ENCODE data around the gene UTP18. TPM values are rescaled to one million over a fixed set of nuclear protein-coding genes. Genes with fewer than 3 reads are reported as not detected.

Gene UTP18
- total and polyA plus RNA-seq, 2 of the 13 experiments (the other 11 are each of a cell fraction or from before 2014, with no cell fraction given) = 35.2 to 104 TPM

DNA sequence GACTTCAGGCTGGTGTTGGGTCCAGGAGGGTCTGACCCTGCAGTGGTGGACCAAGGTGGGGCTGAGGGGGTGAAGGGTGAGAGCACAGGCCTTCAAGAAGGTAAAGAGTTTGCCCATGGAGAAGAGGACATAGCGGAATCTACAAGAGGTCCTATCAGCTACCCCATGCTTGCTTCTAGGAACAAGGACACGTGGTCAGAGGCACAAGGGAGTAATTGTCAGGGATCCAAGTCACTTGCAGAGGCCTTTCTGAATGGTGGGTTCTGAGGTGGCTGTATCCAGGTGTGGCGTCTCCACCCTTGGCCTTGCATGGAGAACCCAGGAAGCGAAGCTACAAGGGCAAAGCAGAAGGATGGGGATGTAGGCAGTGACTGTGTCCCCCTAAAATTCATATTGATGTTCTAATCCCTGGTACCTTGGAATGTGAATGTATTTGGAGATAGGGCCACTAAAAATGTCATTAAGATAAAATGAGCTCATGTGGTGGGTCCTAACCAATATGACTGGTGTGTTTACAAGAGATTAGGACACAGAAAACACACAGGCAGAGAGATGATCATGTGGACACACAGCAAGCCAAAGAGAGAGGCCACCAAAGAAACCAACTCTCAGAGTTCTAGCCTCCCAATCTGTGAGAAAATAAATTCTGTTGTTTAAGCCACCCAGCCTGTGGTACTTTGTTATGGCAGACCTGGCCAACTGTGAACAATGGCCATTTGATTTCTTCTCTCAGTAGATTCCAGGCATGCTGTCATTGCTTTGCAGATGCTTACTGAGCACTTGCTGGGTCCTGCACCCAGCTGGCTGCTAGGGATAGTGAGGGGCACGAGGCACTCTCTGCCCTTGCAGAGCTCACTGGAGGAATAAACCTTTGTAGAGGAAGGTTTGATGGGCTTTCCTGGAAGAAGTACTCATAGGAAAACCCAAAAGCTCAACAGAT, 75.8 kb downstream of the UTP18 start:
- intact Hi-C loops (cut with micrococcal nuclease; ENCODE audit: unreplicated experiment) (no loop called here), in situ Hi-C loops (cut with HindIII; ENCODE audit: extremely low pct_ligation_motif_present, low pct_unique_long_range_greater_than_20kb) (no loop called here)
- ATAC-seq = no peak
- CTCF ChIA-PET (ENCODE audit: low intra/inter-chr PET ratio, low total read pairs) = no interaction called here
- no peaks in the 10 kb centered on the region for H4K20me1 ChIP-seq (ENCODE audit: insufficient read depth, low read length)
- H3K79me2 ChIP-seq (ENCODE audit: insufficient read depth, low read length) = no peaks in the 10 kb centered on the region
- peaks cover 0 to 34% of the 10 kb centered on the region in 2 experiments; a peak in 4 of 5 replicates for H3K27me3 ChIP-seq (ENCODE audit: control insufficient read depth in 1 of 2, insufficient read depth in 2 of 2, low read length in 2 of 2)
- WGBS (ENCODE audit: low lambda C conversion rate) = 25% methylated on average over 5 of the region's 5 CpGs
- H3K4me1 ChIP-seq (ENCODE audit: insufficient read depth, low read length) = no peaks in the 10 kb centered on the region
- no TSS peak for BruUV-seq (replicated peaks)
- H3K4me3 ChIP-seq (replicated peaks in 1 of 3; ENCODE audit: insufficient read depth in 1 of 3, low read depth in 2 of 3, low read length in 3 of 3) = no peak overlapping the region
- no peak for FAIRE-seq
- H3K27ac ChIP-seq (ENCODE audit: extremely low read length, insufficient read depth, low read length) = no peak overlapping the region
- H3K9ac ChIP-seq (ENCODE audit: insufficient read depth, low read depth, low read length) = no peak overlapping the region
- TF ChIP-seq, protein P1, sequence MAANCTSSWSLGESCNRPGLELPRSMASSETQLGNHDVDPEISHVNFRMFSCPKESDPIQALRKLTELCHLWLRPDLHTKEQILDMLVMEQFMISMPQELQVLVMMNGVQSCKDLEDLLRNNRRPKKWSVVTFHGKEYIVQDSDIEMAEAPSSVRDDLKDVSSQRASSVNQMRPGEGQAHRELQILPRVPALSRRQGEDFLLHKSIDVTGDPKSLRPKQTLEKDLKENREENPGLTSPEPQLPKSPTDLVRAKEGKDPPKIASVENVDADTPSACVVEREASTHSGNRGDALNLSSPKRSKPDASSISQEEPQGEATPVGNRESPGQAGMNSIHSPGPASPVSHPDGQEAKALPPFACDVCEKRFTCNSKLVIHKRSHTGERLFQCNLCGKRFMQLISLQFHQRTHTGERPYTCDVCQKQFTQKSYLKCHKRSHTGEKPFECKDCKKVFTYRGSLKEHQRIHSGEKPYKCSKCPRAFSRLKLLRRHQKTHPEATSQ (CRISPR knock-in tag; IDR thresholded peaks at IDR 0.05; ENCODE audit: borderline replicate concordance) = no peak
- TF ChIP-seq ZNF207 (IDR thresholded peaks at IDR 0.05; ENCODE audit: borderline replicate concordance) (no peak), ZFP41 (CRISPR knock-in tag; IDR thresholded peaks at IDR 0.05; ENCODE audit: borderline replicate concordance) (no peak), NRL (CRISPR knock-in tag; IDR thresholded peaks at IDR 0.05; ENCODE audit: borderline replicate concordance) (no peak), ZNF101 (CRISPR knock-in tag; IDR thresholded peaks at IDR 0.05; ENCODE audit: borderline replicate concordance, low read depth) (no peak)
- TF ChIP-seq, protein P2, sequence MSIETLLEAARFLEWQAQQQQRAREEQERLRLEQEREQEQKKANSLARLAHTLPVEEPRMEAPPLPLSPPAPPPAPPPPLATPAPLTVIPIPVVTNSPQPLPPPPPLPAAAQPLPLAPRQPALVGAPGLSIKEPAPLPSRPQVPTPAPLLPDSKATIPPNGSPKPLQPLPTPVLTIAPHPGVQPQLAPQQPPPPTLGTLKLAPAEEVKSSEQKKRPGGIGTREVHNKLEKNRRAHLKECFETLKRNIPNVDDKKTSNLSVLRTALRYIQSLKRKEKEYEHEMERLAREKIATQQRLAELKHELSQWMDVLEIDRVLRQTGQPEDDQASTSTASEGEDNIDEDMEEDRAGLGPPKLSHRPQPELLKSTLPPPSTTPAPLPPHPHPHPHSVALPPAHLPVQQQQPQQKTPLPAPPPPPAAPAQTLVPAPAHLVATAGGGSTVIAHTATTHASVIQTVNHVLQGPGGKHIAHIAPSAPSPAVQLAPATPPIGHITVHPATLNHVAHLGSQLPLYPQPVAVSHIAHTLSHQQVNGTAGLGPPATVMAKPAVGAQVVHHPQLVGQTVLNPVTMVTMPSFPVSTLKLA (IDR thresholded peaks at IDR 0.05) = 0 out of 2 replicates have a peak, but pooled peaks have one; percentile 12
- TF ChIP-seq, protein P3, sequence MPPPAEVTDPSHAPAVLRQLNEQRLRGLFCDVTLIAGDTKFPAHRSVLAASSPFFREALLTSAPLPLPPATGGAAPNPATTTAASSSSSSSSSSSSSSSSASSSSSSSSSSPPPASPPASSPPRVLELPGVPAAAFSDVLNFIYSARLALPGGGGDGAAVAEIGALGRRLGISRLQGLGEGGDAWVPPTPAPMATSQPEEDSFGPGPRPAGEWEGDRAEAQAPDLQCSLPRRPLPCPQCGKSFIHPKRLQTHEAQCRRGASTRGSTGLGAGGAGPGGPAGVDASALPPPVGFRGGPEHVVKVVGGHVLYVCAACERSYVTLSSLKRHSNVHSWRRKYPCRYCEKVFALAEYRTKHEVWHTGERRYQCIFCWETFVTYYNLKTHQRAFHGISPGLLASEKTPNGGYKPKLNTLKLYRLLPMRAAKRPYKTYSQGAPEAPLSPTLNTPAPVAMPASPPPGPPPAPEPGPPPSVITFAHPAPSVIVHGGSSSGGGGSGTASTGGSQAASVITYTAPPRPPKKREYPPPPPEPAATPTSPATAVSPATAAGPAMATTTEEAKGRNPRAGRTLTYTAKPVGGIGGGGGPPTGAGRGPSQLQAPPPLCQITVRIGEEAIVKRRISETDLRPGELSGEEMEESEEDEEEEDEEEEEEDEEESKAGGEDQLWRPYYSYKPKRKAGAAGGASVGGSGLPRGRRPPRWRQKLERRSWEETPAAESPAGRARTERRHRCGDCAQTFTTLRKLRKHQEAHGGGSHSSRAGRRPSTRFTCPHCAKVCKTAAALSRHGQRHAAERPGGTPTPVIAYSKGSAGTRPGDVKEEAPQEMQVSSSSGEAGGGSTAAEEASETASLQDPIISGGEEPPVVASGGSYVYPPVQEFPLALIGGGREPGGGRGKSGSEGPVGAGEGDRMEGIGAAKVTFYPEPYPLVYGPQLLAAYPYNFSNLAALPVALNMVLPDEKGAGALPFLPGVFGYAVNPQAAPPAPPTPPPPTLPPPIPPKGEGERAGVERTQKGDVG (CRISPR knock-in tag; IDR thresholded peaks at IDR 0.05; ENCODE audit: borderline replicate concordance) = no peak
- no peak overlapping the region for H2AFZ ChIP-seq (ENCODE audit: low read length)
- POLR2A ChIA-PET = no interaction called here
- DNase-seq (ENCODE audit: low spot score) = no peak
- no peaks in the 10 kb centered on the region for H3K9me3 ChIP-seq (ENCODE audit: low read length)
- no peaks in the 10 kb centered on the region for H3K36me3 ChIP-seq (replicated peaks in 1 of 2; ENCODE audit: control insufficient read depth in 1 of 2, insufficient read depth in 2 of 2, low read length in 2 of 2)
- no peak overlapping the region for H3K4me2 ChIP-seq (ENCODE audit: low read depth, low read length)

All from HepG2 (cell line).